GM12878 (cell line): ENCODE results near the gene KLHL1. TPM values are rescaled to one million over a fixed set of nuclear protein-coding genes. Genes with fewer than 3 reads are reported as not detected.
A peak's percentile ranks its signal among the peaks of the same experiment; 100 is the strongest.

Source experiments
- ATF7 ChIP-seq: fragments of 450-650 bp; IDR thresholded peaks from 2 replicates; pipeline ENCODE4 v1.6.1; 2016; ENCODE audit warnings: low read depth, mild to moderate bottlenecking
- BCL11A ChIP-seq: IDR thresholded peaks from 2 replicates; pipeline ENCODE4 v1.6.1; 2011; ENCODE audit warnings: low read depth, low read length
- BMI1 ChIP-seq: fragments of 450-650 bp; IDR thresholded peaks from 2 replicates; pipeline ENCODE4 v1.6.1; 2016; ENCODE audit warnings: mild to moderate bottlenecking, moderate library complexity, borderline replicate concordance
- CREB1 ChIP-seq: IDR thresholded peaks from 2 replicates; pipeline ENCODE4 v1.6.1; 2012; ENCODE audit warnings: low read depth, mild to moderate bottlenecking, inconsistent platforms
- E2F4 ChIP-seq: IDR thresholded peaks from 2 replicates; pipeline ENCODE4 v1.6.1; 2012; ENCODE audit warnings: low read depth, low read length, improper control_type of control experiment
- GABPA ChIP-seq: IDR thresholded peaks from 2 replicates; pipeline ENCODE4 v1.6.1; 2014; ENCODE audit warnings: antibody characterized with exemption, low read depth, mild to moderate bottlenecking, inconsistent platforms
- GATAD2B ChIP-seq: fragments of 450-650 bp; conservative IDR thresholded peaks from 2 replicates; pipeline ENCODE4 v1.6.1; 2017; ENCODE audit warnings: low read depth, mild to moderate bottlenecking, moderate library complexity
- IKZF1 ChIP-seq: fragments of 450-650 bp; conservative IDR thresholded peaks from 2 replicates; pipeline ENCODE4 v1.6.1; 2017; ENCODE audit warnings: antibody characterized with exemption, mild to moderate bottlenecking
- IKZF2 ChIP-seq, 2 experiments: fragments of 450-650 bp; IDR thresholded peaks; 2 replicates each; pipeline ENCODE4 v1.6.1; 2017; ENCODE audit warnings: mild to moderate bottlenecking in 2 of 2, moderate library complexity in 2 of 2
- MAX ChIP-seq: IDR thresholded peaks from 2 replicates; pipeline ENCODE4 v1.6.1; 2012; ENCODE audit warnings: low read depth, low read length, improper control_type of control experiment
- MEF2B ChIP-seq: fragments of 450-650 bp; IDR thresholded peaks from 2 replicates; pipeline ENCODE4 v1.6.1; 2018; ENCODE audit warnings: mild to moderate bottlenecking, moderate library complexity; ENCODE audit not compliant: partially characterized antibody, poor library complexity, severe bottlenecking
- NBN ChIP-seq: fragments of 450-650 bp; IDR thresholded peaks from 2 replicates; pipeline ENCODE4 v1.6.1; 2016
- NFYB ChIP-seq: IDR thresholded peaks from 2 replicates; pipeline ENCODE4 v1.6.1; 2011; ENCODE audit warnings: low read depth, mild to moderate bottlenecking, low read length, improper control_type of control experiment, moderate library complexity; ENCODE audit not compliant: insufficient read depth
- NR2C2 ChIP-seq: IDR thresholded peaks from 2 replicates; pipeline ENCODE4 v1.6.1; 2011; ENCODE audit warnings: borderline replicate concordance, low read depth; ENCODE audit not compliant: control insufficient read depth, insufficient read length
- NR2F1 ChIP-seq: fragments of 450-650 bp; conservative IDR thresholded peaks from 2 replicates; pipeline ENCODE4 v1.6.1; 2017; ENCODE audit warnings: mild to moderate bottlenecking
- NRF1 ChIP-seq: conservative IDR thresholded peaks from 2 replicates; pipeline ENCODE4 v1.6.1; 2011; ENCODE audit warnings: mild to moderate bottlenecking, low read depth, low read length, improper control_type of control experiment
- POLR2A ChIP-seq: IDR thresholded peaks from 2 replicates; pipeline ENCODE4 v1.6.1; 2011; ENCODE audit warnings: low read depth, mild to moderate bottlenecking, low read length
- RAD21 ChIP-seq: IDR thresholded peaks from 2 replicates; pipeline ENCODE4 v1.6.1; 2011; ENCODE audit warnings: mild to moderate bottlenecking, low read depth, low read length, moderate library complexity; ENCODE audit not compliant: insufficient read depth
- RELB ChIP-seq: fragments of 450-650 bp; IDR thresholded peaks from 2 replicates; pipeline ENCODE4 v1.6.1; 2017; ENCODE audit warnings: low read depth, mild to moderate bottlenecking, moderate library complexity
- RFX5 ChIP-seq: IDR thresholded peaks from 2 replicates; pipeline ENCODE4 v1.6.1; 2011; ENCODE audit warnings: low read depth, low read length, improper control_type of control experiment
- SMC3 ChIP-seq: IDR thresholded peaks from 2 replicates; pipeline ENCODE4 v1.6.1; 2011; ENCODE audit warnings: low read length, improper control_type of control experiment, borderline replicate concordance
- SP1 ChIP-seq: IDR thresholded peaks from one replicate; pipeline ENCODE4 v1.6.1; 2011; ENCODE audit warnings: low read depth, low read length
- TAF1 ChIP-seq: IDR thresholded peaks from 2 replicates; pipeline ENCODE4 v1.6.1; 2011; ENCODE audit warnings: mild to moderate bottlenecking, low read depth, low read length, borderline replicate concordance
- TARDBP ChIP-seq: IDR thresholded peaks from 2 replicates; pipeline ENCODE4 v1.6.1; 2016; ENCODE audit warnings: borderline replicate concordance
- USF1 ChIP-seq: IDR thresholded peaks from 2 replicates; pipeline ENCODE4 v1.6.1; 2011; ENCODE audit warnings: borderline replicate concordance, low read depth, mild to moderate bottlenecking, moderate library complexity, mixed read lengths, low read length; ENCODE audit not compliant: insufficient read depth; ENCODE audit errors: extremely low read length
- USF2 ChIP-seq: IDR thresholded peaks from 2 replicates; pipeline ENCODE4 v1.6.1; 2011; ENCODE audit warnings: low read depth, low read length, improper control_type of control experiment, borderline replicate concordance
- ZNF207 ChIP-seq: fragments of 450-650 bp; IDR thresholded peaks from 2 replicates; pipeline ENCODE4 v1.6.1; 2014; ENCODE audit warnings: antibody characterized with exemption, mild to moderate bottlenecking, borderline replicate concordance
- ZNF217 ChIP-seq: fragments of 450-650 bp; IDR thresholded peaks from 2 replicates; pipeline ENCODE4 v1.6.1; 2017; ENCODE audit warnings: antibody characterized with exemption, mild to moderate bottlenecking
- ZSCAN29 ChIP-seq: fragments of 450-650 bp; IDR thresholded peaks from 2 replicates; pipeline ENCODE4 v1.6.1; 2017; ENCODE audit warnings: mild to moderate bottlenecking, moderate library complexity
- polyA plus RNA-seq, 11 experiments: library from polyadenylated mRNA; depleted of rRNA in 4 of 11; unstranded in 6 of 11; stranded (reverse) in 5 of 11; fragments of >200 nt; fragmentation: Nextera tagmentation in 4 of 11; fragmentation: Illumina TruSeq in 1 of 11; extraction: Ambion mirVana in 4 of 11; extraction: Trizol in 1 of 11; gene quantifications; 1 replicate in 1 of 11; 2 replicates in 10 of 11; pipeline versions ENCODE4 v1.2.1 to v1.2.3, GENCODE V29; 2011 to 2016; ENCODE audit warnings: inconsistent platforms in 2 of 11, missing spikeins in 2 of 11, low read depth in 1 of 11
- total RNA-seq, 4 experiments: library from RNA; depleted of rRNA in 3 of 4; stranded (reverse); fragments of >200 nt in 3 of 4; fragmentation: Illumina TruSeq in 1 of 4; extraction: Trizol in 1 of 4; gene quantifications; 2 replicates each; pipeline versions ENCODE4 v1.2.1 to v1.2.3, GENCODE V29; 2013 to 2021

KLHL1 gene
- total and polyA plus RNA-seq, 10 of the 15 experiments (the other 5 are each of a cell fraction or from before 2014, with no cell fraction given): 0.02 to 0.13 (median 0.05) TPM; not detected in 2

GRCh38 chr13:69948016-69948415 lies 160.2 kb downstream of the KLHL1 start (continued):
- TF ChIP-seq MAX (no peak), NRF1 (no peak), NFYB (no peak), GABPA (0 out of 2 replicates have a peak, but pooled peaks have one; percentile 37), CREB1 (peak; percentile 74), POLR2A (no peak), NR2C2 (no peak), ATF7 (peak; percentile 69), ZNF207 (peak; percentile 31; the same call in 1 of the 2 replicates), NR2F1 (no peak), SP1 (peak; percentile 44), USF2 (no peak), SMC3 (no peak), RFX5 (no peak), RAD21 (no peak), ZSCAN29 (no peak), BCL11A (peak; percentile 86), TARDBP (no peak), RELB (peak; percentile 69), USF1 (no peak), GATAD2B (no peak), MEF2B (peak; percentile 49), BMI1 (peak; percentile 90), ZNF217 (no peak), IKZF1 (peak; percentile 68), NBN (0 out of 2 replicates have a peak, but pooled peaks have one; percentile 48), TAF1 (no peak), E2F4 (no peak), IKZF2 (IDR thresholded peaks at IDR 0.05) (peak; percentile 72 to 81; a peak in 3 of 4 replicates)
